GM18867 (cell line): ENCODE measurements around the gene ADGRV1.
"Not testable (repeated sequence)": the region's sequence is repeated elsewhere in the genome, so short reads cannot be mapped to it uniquely, and the experiment has no call there.

Experiments
- ATAC-seq: cut with Tn5 transposase; IDR thresholded peaks from one replicate; pipeline ENCODE4 v1.9.1; 2021; ENCODE audit warnings: mild to moderate bottlenecking, moderate library complexity; ENCODE audit not compliant: unreplicated experiment

Gene ADGRV1

DNA sequence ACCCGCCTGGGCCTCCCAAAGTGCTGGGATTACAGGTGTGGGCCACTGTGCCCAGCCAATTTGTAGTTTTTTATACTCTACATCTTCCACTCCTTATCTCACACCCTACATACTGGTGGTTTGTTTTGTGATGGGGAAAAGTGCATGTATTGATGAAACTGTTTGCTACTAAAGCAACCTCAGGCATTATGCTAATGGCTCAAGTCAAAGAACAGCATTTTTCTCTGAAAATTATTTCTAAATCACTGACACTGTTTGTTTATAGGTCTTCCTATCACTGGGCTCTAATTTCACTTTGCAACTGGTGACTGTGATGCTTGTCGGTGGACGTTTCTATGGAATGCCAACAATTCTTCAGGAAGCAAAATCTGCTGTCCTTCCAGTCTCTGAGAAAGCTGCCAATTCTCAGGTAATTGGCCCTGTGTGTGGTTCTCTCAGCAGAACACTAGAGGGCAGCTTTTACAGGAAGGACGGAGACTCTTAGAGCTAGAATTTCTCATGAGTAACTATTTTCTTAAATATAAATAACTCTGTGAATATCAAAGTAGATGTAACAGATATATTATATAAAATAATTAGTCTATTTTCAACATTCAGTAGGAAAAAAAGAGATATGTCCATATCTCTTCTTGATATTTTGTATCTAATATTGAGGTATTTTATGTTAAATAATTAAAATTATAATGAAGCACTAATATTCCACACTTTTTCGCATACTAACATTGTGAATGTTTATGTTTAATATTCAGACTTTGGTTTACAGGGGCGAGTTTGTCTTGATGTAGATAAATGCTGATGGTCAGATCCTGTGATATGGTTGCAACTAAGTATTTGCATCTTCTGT lies 244.1 kb downstream of the ADGRV1 start:
- ATAC-seq: peak; percentile 88

DNA sequence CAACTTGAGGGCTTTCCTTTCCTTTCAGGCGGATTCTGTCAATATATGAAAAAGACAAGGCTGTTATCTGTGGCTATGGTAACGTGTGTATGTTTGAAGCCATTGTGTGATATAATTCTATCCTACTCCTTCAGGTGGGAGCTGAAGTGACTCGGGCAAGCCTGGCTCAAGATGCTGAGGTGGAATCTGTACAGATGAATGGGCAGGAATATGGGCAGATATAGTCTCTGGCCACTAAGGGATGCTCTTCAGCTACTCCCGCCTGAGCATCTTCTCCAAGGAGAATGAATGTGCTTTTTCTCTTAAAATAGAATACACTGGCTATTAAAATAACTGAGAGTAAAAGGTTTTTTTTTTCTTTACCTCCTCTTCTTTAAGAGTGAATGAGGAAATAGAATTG lies 244.8 kb downstream of the ADGRV1 start:
- no peak for ATAC-seq

DNA sequence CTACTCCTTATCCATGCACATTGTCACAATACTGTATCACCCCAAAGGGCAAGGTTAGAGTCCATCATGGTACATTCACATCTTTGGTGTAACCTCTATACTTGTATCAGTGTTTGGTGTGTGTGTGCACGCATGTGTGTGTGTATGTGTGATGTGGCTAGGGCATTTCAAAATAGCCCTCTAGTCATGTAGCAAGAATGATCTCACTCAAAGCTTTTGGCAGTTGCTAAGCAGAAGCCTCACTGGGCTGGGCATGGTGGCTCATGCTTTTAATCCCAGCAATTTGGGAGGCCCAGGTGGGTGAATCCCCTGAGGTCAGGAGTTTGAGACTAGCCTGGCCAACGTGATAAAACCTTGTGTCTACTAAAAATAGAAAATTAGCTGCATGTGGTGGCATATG lies 245.3 kb downstream of the ADGRV1 start:
- no peak for ATAC-seq

- no peak for ATAC-seq
Observed at GRCh38 chr5:90807496-90807895, 248.9 kb downstream of the ADGRV1 start.

DNA sequence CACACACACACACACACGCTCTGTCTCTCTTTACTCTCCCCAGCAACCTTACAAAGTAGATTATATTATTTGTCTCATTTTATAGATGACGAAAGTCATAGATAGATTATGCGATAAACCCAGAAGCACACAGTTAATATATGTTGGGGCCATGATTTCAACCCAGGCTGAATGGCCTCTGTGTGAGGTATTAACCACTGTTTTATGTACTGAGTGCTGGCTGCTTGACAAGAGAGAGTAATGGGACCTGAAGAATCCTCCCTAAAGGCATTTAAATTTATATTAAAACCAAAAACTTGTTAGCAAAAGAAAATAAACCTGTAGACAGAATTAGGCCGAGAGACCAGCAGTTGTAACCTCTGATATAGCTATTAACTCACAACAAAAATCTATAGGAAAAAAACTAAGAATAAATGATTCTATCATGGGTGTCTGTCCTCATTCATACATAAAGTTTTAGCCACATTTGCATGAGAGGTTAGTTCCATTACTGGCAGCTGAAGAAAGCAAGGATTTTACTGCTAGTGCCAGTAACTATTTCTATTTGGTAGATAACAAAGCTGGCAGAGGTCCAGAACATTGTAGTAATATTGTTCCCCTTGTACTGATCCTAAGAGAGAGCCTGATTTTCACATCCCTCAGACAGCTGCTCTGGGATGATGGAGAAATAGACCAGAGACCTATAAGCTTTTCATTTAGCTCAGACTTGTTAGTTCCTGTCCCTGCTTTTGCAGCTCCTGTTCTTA lies 250.9 kb downstream of the ADGRV1 start:
- no peak for ATAC-seq

DNA sequence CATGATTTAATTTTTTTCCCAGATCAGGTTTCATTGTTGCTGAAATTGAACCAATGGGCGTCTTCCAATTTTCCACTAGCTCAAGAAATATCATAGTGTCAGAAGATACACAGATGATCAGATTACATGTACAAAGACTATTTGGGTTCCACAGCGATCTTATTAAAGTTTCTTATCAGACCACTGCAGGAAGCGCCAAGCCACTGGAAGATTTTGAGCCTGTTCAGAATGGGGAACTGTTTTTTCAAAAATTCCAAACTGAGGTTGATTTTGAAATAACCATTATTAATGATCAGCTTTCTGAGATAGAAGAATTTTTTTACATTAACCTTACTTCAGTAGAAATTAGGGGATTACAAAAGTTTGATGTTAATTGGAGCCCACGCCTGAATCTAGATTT lies 251.6 kb downstream of the ADGRV1 start:
- no peak for ATAC-seq

- ATAC-seq: no peak
Observed at GRCh38 chr5:90813392-90813791, 254.8 kb downstream of the ADGRV1 start.

GRCh38 chr5:90822062-90822461 lies 263.5 kb downstream of the ADGRV1 start:
- ATAC-seq: not testable (repeated sequence)

GRCh38 chr5:90824436-90824835 lies 265.8 kb downstream of the ADGRV1 start:
- peak; percentile 84 for ATAC-seq

DNA sequence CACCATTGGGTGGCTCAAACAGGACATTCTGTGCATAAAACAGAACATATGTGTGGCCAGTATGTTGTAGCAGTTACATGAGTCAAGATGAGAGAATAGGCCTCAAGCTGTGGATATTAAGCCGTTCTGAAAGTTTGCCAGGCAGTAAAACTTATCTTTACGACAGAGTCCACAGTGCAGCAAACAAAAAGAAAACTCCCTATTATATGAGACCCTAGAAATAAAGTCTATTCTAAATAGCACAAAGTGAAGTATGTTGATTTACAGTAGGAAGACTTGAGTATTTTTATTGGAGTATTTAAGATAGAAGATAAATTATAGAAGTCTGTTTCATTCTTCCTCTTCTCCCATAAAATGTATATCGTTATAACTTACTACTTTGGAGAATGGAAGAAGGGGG lies 271.5 kb downstream of the ADGRV1 start:
- no peak for ATAC-seq

DNA sequence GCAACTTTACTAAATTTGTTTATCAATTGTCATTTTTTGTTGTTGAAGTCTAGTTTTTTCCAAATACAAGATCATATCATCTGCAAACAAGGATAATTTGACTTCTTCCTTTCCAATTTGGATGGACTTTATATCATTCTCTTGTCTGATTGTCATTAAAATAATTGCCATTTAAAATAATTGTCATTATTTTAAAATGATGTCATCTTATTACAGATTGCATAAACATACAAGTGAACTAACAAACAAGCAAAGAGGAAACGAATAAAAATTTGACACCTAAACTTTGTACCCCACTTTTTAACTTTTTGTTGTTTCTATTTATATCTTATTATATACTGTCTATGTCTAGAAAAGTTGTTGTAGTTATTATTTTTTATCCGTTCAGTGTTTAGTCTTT lies 275.2 kb downstream of the ADGRV1 start:
- ATAC-seq: no peak

GRCh38 chr5:90834711-90835110 lies 276.1 kb downstream of the ADGRV1 start:
- no peak for ATAC-seq

- ATAC-seq: no peak
Observed at GRCh38 chr5:90843443-90843842, 284.8 kb downstream of the ADGRV1 start.

DNA sequence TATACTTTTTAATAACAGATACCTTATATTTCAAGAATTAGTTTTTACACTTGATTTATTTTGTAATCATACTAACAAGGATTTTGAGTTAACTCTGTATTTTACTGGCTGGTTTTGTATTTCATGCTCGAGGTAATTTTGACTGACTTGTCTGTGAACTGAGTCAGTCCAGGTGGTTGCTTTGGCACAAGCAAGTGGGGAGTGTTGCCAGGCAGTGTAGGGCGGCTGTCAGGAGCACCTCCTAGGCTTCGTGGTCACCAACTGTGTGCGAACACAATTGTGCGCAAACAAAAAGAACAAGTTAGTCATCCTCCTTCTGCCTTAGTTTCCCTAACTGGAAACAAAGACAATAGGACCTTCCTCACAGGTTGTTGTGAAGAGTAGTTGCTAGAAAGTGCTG lies 286.3 kb downstream of the ADGRV1 start:
- ATAC-seq: no peak

DNA sequence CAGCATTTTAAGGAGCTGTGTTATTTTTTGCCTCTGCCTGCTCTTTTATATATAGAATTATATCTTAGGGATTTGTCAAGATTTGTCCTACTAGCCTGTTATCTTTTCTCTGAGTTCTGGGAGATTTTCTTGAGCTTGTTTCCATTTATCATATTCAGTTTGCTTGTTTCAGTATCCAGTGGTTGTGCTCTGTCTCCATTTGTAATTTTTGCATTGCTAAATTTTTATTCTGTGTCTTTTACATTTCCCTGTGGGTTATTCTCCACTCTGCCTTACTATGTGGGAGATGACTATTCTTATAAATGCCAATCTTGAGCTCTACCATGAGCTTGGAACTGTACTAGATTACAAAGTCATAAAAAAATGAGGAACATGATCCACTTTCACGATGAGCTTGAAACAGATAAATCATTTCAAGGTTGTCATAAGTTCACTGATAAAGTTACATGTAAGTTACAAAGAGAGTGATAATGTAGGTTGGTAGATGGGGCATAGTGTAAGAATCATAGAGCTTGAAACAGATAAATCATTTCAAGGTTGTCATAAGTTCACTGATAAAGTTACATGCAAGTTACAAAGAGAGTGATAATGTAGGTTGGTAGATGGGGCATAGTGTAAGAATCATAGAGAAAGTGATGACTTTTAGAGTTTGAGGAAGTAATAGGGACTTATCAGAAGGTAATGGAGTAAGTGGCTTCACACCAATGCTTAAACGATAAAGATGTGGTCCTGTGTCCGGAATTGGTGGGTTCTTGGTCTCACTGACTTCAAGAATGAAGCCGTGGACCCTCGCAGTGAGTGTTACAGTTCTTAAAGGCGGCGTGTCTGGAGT lies 287.3 kb downstream of the ADGRV1 start:
- ATAC-seq: no peak

DNA sequence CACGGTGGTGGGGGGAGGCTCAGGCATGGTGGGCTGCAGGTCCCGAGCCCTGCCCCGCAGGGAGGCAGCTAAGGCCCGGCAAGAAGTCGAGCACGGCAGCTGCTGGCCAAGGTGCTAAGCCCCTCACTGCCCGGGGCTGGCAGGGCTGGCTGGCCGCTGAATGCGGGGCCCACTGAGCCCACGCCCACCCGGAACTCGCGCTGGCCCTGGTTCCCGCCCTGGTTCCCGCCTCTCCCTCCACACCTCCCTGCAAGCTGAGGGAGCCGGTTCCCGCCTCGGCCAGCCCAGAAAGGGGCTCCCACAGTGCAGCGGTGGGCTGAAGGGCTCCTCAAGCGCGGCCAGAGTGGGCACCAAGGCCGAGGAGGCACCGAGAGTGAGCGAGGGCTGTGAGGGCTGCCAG lies 289.0 kb downstream of the ADGRV1 start:
- not testable (repeated sequence) for ATAC-seq

- ATAC-seq: no peak
Observed at GRCh38 chr5:90849939-90850338, 291.3 kb downstream of the ADGRV1 start.

DNA sequence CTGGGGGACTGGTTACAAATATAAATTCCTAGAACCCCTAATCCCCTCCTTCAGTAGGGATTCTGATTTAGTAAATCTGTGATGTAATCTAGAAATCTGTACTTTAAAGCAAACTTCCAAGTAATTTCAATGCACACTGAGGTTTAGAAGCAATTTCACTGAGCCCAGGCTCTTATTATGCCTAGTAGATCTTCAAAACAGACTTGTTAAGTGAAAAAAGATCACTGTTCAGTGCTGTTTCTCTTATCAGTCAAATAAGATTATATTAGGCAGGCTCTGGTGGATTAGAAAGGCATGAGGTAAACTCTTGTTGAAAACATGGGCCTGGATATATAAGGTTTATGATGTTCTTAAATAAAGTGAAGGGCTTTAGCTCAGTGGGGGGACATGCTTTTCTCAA lies 293.9 kb downstream of the ADGRV1 start:
- no peak for ATAC-seq

- no peak for ATAC-seq
Observed at GRCh38 chr5:90853750-90854149, 295.2 kb downstream of the ADGRV1 start.

DNA sequence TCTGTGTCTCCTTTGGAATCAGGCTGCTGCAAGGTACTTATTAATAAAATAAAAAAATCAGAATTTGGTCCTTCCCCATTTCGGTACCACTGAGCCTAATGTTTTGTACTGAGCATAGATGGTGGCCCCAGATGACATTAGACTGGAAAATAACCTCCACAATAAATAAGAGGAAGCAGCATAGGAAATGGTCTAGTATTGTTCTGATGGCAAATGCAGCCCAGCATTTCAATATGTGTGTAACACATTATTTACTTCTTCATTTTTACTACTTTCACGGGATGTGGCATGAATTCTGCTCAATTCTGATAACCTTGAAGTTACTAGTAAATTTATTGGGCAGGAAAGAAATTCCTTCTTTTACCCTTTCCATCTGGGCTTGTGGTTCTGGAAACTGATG lies 295.6 kb downstream of the ADGRV1 start:
- ATAC-seq: no peak

DNA sequence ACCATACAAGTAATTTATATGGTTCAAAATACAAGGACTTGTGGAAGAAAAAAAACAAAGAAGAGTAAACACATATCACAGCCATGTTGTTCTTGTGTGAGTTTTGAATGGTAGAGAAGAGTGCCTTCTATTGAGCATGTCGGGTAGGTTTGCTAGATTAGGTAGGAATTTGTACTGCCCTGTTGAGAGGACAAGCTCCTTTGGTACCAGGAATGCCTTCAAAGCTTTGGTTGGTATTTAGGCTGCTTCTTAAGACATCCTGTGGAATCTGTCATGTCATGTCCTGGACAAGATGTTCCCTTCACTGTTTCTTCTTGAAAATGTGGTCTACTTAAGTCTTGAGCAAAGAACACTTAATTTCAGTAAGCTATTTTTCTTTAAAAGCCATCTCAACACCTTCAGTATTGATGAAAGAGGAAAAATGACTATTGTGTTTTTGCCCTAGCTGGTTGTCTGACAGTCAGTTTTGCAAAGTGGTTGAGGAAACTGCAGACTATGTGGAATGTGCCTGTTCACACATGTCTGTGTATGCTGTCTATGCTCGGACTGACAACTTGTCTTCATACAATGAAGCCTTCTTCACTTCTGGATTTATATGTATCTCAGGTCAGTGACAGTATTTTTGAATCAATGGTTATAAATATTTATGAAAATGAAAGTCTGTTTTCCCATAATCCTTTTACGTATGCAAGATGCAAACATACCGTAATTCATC lies 296.9 kb downstream of the ADGRV1 start:
- ATAC-seq: no peak
